ENCODE data around the gene CTNNA1. TPM values are rescaled to one million over a fixed set of nuclear protein-coding genes. Genes with fewer than 3 reads are reported as not detected.
A peak's percentile ranks its signal among the peaks of the same experiment; 100 is the strongest.

Gene CTNNA1
- polyA plus RNA-seq, 3 donors: 56.6 to 84.5 (median 66.2) TPM

DNA sequence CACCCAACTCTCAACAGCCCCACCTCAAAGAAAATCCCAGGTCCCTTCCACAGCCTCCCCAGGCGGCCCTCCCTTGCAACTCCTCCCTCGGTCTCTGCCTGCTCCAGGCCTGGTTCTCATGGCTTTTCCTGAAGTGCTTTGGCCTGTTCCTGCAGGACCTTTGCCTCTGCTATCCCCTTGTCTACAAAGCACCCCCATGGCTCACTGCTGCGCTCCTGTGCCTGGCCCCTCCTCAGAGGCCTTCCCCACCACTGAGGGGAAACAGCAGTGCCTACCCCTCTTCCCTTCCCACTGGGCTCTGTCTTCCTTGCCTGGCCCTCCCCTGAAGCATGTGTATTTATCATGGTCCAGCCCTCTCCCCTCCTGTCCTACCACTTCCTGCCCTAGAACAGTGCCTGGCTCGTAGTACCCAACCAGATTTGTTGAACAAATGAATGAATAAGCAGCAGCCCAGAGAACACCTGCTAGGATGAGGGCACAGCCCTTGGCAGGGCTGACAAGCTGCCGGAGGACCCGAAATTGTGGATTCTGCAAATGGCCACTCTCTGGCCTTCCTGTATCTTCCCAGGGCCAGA, 190.5 kb downstream of the CTNNA1 start:
- H3K27ac Mint-ChIP-seq: peak overlapping the region in 1 of 7 donors; percentile 27
- no peak overlapping the region for H3K4me3 ChIP-seq (replicated peaks in 1 of 3; ENCODE audit: low read depth in 2 of 3, low read length in 3 of 3)
- peaks cover 0 to 2% (median 0%) of the 10 kb centered on the region in 7 donors for H3K9me3 Mint-ChIP-seq
- no peaks in the 10 kb centered on the region for H3K9me3 ChIP-seq (replicated peaks in 1 of 2; ENCODE audit: control insufficient read depth in 1 of 2, insufficient read depth in 1 of 2, low read length in 2 of 2)
- no peaks in the 10 kb centered on the region for H3K79me2 ChIP-seq (ENCODE audit: insufficient read depth, low read length)
- no peaks in the 10 kb centered on the region for H4K20me1 ChIP-seq (ENCODE audit: insufficient read depth, low read length)
- H3K4me1 ChIP-seq (ENCODE audit: control insufficient read depth in 1 of 2, insufficient read depth in 2 of 2, low read length in 2 of 2): no peaks in the 10 kb centered on the region
- TF ChIP-seq, protein P1, sequence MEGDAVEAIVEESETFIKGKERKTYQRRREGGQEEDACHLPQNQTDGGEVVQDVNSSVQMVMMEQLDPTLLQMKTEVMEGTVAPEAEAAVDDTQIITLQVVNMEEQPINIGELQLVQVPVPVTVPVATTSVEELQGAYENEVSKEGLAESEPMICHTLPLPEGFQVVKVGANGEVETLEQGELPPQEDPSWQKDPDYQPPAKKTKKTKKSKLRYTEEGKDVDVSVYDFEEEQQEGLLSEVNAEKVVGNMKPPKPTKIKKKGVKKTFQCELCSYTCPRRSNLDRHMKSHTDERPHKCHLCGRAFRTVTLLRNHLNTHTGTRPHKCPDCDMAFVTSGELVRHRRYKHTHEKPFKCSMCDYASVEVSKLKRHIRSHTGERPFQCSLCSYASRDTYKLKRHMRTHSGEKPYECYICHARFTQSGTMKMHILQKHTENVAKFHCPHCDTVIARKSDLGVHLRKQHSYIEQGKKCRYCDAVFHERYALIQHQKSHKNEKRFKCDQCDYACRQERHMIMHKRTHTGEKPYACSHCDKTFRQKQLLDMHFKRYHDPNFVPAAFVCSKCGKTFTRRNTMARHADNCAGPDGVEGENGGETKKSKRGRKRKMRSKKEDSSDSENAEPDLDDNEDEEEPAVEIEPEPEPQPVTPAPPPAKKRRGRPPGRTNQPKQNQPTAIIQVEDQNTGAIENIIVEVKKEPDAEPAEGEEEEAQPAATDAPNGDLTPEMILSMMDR (IDR thresholded peaks at IDR 0.05): no peak
- no peak overlapping the region for H3K4me2 ChIP-seq (replicated peaks; ENCODE audit: extremely low read depth, low read length, poor library complexity, severe bottlenecking)
- no peak overlapping the region for H2AFZ ChIP-seq (ENCODE audit: insufficient read depth, low read depth, low read length, poor library complexity, severe bottlenecking)
- H3K27me3 ChIP-seq (ENCODE audit: control insufficient read depth in 2 of 2, insufficient read depth in 2 of 2, low read length in 2 of 2): no peaks in the 10 kb centered on the region
- H3K4me1 Mint-ChIP-seq: no peaks in the 10 kb centered on the region
- H3K36me3 Mint-ChIP-seq: peaks cover 29 to 41% of the 10 kb centered on the region in 2 donors
- DNase-seq: no peak
- no peak overlapping the region for H3K4me3 Mint-ChIP-seq
- H3K27ac ChIP-seq (ENCODE audit: low read depth in 1 of 2, low read length in 2 of 2): no peak overlapping the region
- H3K9ac ChIP-seq (ENCODE audit: insufficient read depth, low read length, poor library complexity, severe bottlenecking): no peak overlapping the region
- intact Hi-C loops (cut with micrococcal nuclease): no loop called here
- WGBS (ENCODE audit: insufficient coverage): 88% methylated on average over 6 of the region's 6 CpGs
- peaks cover 15 to 37% of the 10 kb centered on the region in 2 donors for H3K36me3 ChIP-seq (replicated peaks in 1 of 2; ENCODE audit: control insufficient read depth in 1 of 2, insufficient read depth in 2 of 2, low read length in 2 of 2)
- H3K27me3 Mint-ChIP-seq (ENCODE audit: low read depth in 3 of 3): peaks cover 0 to 2% (median 0%) of the 10 kb centered on the region in 3 donors

DNA sequence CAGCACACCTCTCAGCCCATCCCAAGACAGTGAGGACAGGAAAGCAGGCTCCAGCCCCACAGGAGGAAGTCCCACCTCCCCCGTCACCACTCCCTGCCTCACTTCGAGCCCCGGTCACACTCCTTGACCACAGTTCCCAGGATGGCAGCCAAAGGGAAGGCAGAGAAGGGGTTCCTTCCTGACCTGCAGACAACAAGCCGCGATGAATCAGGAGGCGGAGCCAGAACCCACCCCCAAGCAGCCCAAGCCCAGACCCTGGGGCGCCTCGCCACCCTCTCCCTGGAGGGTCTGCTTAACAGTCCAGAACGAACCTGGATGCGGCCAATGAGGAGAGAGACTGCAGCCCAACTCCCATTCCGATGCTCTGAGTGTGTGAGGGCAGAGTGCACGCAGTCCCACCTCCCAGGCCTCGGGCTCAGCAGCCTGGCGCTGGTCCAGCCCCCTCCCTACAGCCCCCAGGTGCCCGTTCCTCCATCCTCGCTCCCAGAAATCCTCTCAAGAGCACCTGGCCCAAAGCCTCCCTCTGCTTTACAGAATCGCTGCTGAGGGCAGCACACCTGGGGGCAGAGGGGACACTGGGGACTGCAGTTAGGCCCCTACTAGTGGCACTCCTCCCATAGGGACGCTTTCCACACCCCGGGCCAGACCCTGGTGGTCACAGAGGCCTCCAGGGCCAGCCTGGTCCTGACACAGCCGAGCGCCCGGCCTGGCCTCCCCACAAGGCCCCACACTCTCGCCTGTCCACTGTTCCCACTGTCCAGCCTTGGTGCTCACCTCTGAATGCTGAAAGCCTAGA, 191.5 kb downstream of the CTNNA1 start:
- no peaks in the 10 kb centered on the region for H3K4me1 Mint-ChIP-seq
- no peak overlapping the region for H3K4me3 Mint-ChIP-seq
- WGBS (ENCODE audit: insufficient coverage): 66% methylated on average over 18 of the region's 23 CpGs
- TF ChIP-seq, protein P1 (IDR thresholded peaks at IDR 0.05): no peak
- peaks cover 15 to 46% of the 10 kb centered on the region in 2 donors for H3K36me3 ChIP-seq (replicated peaks in 1 of 2; ENCODE audit: control insufficient read depth in 1 of 2, insufficient read depth in 2 of 2, low read length in 2 of 2)
- no peak overlapping the region for H3K4me2 ChIP-seq (replicated peaks; ENCODE audit: extremely low read depth, low read length, poor library complexity, severe bottlenecking)
- H3K27ac ChIP-seq (ENCODE audit: low read depth in 1 of 2, low read length in 2 of 2): no peak overlapping the region
- H3K9me3 Mint-ChIP-seq: peaks cover 0 to 2% (median 0%) of the 10 kb centered on the region in 7 donors
- no peaks in the 10 kb centered on the region for H3K79me2 ChIP-seq (ENCODE audit: insufficient read depth, low read length)
- H4K20me1 ChIP-seq (ENCODE audit: insufficient read depth, low read length): no peaks in the 10 kb centered on the region
- H3K36me3 Mint-ChIP-seq: peaks cover 36 to 46% of the 10 kb centered on the region in 2 donors
- no peaks in the 10 kb centered on the region for H3K27me3 ChIP-seq (ENCODE audit: control insufficient read depth in 2 of 2, insufficient read depth in 2 of 2, low read length in 2 of 2)
- H3K9me3 ChIP-seq (replicated peaks in 1 of 2; ENCODE audit: control insufficient read depth in 1 of 2, insufficient read depth in 1 of 2, low read length in 2 of 2): no peaks in the 10 kb centered on the region
- no peak overlapping the region for H3K9ac ChIP-seq (ENCODE audit: insufficient read depth, low read length, poor library complexity, severe bottlenecking)
- H3K4me3 ChIP-seq (replicated peaks in 1 of 3; ENCODE audit: low read depth in 2 of 3, low read length in 3 of 3): no peak overlapping the region
- no peaks in the 10 kb centered on the region for H3K4me1 ChIP-seq (ENCODE audit: control insufficient read depth in 1 of 2, insufficient read depth in 2 of 2, low read length in 2 of 2)
- intact Hi-C loops (cut with micrococcal nuclease): no loop called here
- no peak overlapping the region for H2AFZ ChIP-seq (ENCODE audit: insufficient read depth, low read depth, low read length, poor library complexity, severe bottlenecking)
- peak overlapping the region in 1 of 7 donors; percentile 5 for H3K27ac Mint-ChIP-seq
- no peak for DNase-seq
- peaks cover 0 to 2% (median 0%) of the 10 kb centered on the region in 3 donors for H3K27me3 Mint-ChIP-seq (ENCODE audit: low read depth in 3 of 3)

Data from CD14-positive monocyte (primary cell).